H1 (cell line): Measurements from ENCODE around the gene CCR9. TPM values are rescaled to one million over a fixed set of nuclear protein-coding genes. Genes with fewer than 3 reads are reported as not detected.

Source experiments
- CTCF ChIA-PET: fragments of 300-600 bp; sonication (Branson Sonifier 250); formaldehyde crosslinking; loops from one replicate; lab custom pipeline; 2021; ENCODE audit not compliant: partially characterized antibody; lab: Charles Lee
- POLR2A ChIA-PET: fragments of 300-600 bp; sonication (Branson Sonifier 250); formaldehyde crosslinking; loops from one replicate; lab custom pipeline; 2021; ENCODE audit warnings: inconsistent platforms; ENCODE audit not compliant: partially characterized antibody; lab: Charles Lee
- DNase-seq, 2 experiments: peaks; one replicate each; pipeline versions ENCODE4 v3.0.0 to v3.0.0-alpha.2; 2010 to 2022; ENCODE audit warnings: low spot score in 2 of 2, low read depth in 1 of 2, mixed read lengths in 1 of 2
- FAIRE-seq: peaks from 2 replicates; lab custom pipeline; 2011; peaks lifted over from hg19 to GRCh38; lab: Jason Lieb, UNC
- H2AFZ ChIP-seq: 2 replicates; pipeline ENCODE4 v1.8.1; 2012; ENCODE audit warnings: low read length, inconsistent platforms
- H2AK5ac ChIP-seq: 2 replicates; pipeline ENCODE4 v1.6.1; 2013; ENCODE audit warnings: low read depth, low read length
- H2BK120ac ChIP-seq: replicated peaks from 2 replicates; pipeline ENCODE3; 2013; ENCODE audit warnings: low read depth, low read length, inconsistent platforms
- H2BK12ac ChIP-seq: 2 replicates; pipeline ENCODE4 v1.6.1; 2013; ENCODE audit warnings: low read depth, low read length
- H2BK15ac ChIP-seq: 2 replicates; pipeline ENCODE4 v1.6.1; 2013; ENCODE audit warnings: low read length
- H2BK20ac ChIP-seq: 2 replicates; pipeline ENCODE4 v1.6.1; 2013; ENCODE audit warnings: low read length
- H2BK5ac ChIP-seq: 2 replicates; pipeline ENCODE4 v1.6.1; 2013; ENCODE audit warnings: low read depth, low read length
- H3K14ac ChIP-seq: 2 replicates; pipeline ENCODE4 v1.6.1; 2013; ENCODE audit warnings: inconsistent platforms; ENCODE audit not compliant: insufficient read length
- H3K18ac ChIP-seq: 2 replicates; pipeline ENCODE4 v1.6.1; 2013; ENCODE audit warnings: low read length; ENCODE audit errors: extremely low read depth
- H3K23ac ChIP-seq: 2 replicates; pipeline ENCODE4 v1.6.1; 2013; ENCODE audit warnings: inconsistent platforms; ENCODE audit not compliant: insufficient read length
- H3K23me2 ChIP-seq: 2 replicates; pipeline ENCODE4 v1.6.1; 2013; ENCODE audit warnings: low read depth, low read length
- H3K27ac ChIP-seq: 2 replicates; pipeline ENCODE4 v1.6.1; 2011; ENCODE audit warnings: low read depth, low read length, inconsistent platforms
- H3K27me3 ChIP-seq, 4 experiments: replicated peaks in 1 of 4; 1 replicate in 1 of 4; 2 replicates in 3 of 4; pipeline versions ENCODE4 v1.6.1 to v1.8.1; 2011 to 2013; ENCODE audit warnings: low read length in 3 of 4, mild to moderate bottlenecking in 3 of 4, inconsistent platforms in 2 of 4, mixed read lengths in 2 of 4, moderate library complexity in 1 of 4; ENCODE audit not compliant: control insufficient read depth in 3 of 4, insufficient read depth in 3 of 4; ENCODE audit errors: extremely low read depth in 1 of 4
- H3K36me3 ChIP-seq, 4 experiments: 2 replicates each; pipeline versions ENCODE4 v1.6.1 to v1.8.1; 2011 to 2013; ENCODE audit warnings: mild to moderate bottlenecking in 4 of 4, low read length in 3 of 4, moderate library complexity in 2 of 4, control low read depth in 1 of 4, inconsistent platforms in 1 of 4; ENCODE audit not compliant: insufficient read depth in 4 of 4, control insufficient read depth in 2 of 4
- H3K4ac ChIP-seq: replicated peaks from 2 replicates; pipeline ENCODE3; 2013; ENCODE audit warnings: low read length, low read depth, mixed read lengths, inconsistent platforms; ENCODE audit not compliant: insufficient read length
- H3K4me1 ChIP-seq, 4 experiments: replicated peaks in 1 of 4; 1 replicate in 1 of 4; 2 replicates in 3 of 4; pipeline versions ENCODE4 v1.6.1 to v1.8.1; 2011 to 2013; ENCODE audit warnings: low read length in 3 of 4, inconsistent platforms in 2 of 4, mixed read lengths in 1 of 4; ENCODE audit not compliant: insufficient read depth in 4 of 4, control insufficient read depth in 3 of 4
- H3K4me2 ChIP-seq, 2 experiments: 2 replicates each; pipeline versions ENCODE4 v1.6.1 to v1.8.1; 2011 to 2013; ENCODE audit warnings: low read depth in 2 of 2, low read length in 2 of 2, control low read depth in 1 of 2, inconsistent platforms in 1 of 2, mild to moderate bottlenecking in 1 of 2; ENCODE audit not compliant: insufficient read depth in 1 of 2
- H3K4me3 ChIP-seq, 4 experiments: fragments of 200-600, 300-600 bp in 1 of 4; sonication (generic), shearing (Covaris generic), sonication (Bioruptor Twin) in 1 of 4; 2 replicates each; pipeline versions ENCODE4 v1.5.1 to v1.8.1; 2011 to 2016; ENCODE audit warnings: low read length in 4 of 4, low read depth in 3 of 4, control low read depth in 2 of 4, inconsistent platforms in 2 of 4, mild to moderate bottlenecking in 2 of 4, mixed read lengths in 1 of 4, moderate library complexity in 1 of 4; ENCODE audit not compliant: insufficient read depth in 2 of 4; ENCODE audit errors: extremely low read depth in 1 of 4
- H3K56ac ChIP-seq: replicated peaks from 2 replicates; pipeline ENCODE3; 2013; ENCODE audit warnings: low read depth, mild to moderate bottlenecking, mixed read lengths, low read length, inconsistent platforms; ENCODE audit not compliant: insufficient read length
- H3K79me1 ChIP-seq: 2 replicates; pipeline ENCODE4 v1.6.1; 2013; ENCODE audit warnings: low read depth, low read length, control low read depth
- H3K79me2 ChIP-seq, 2 experiments: 2 replicates each; pipeline versions ENCODE4 v1.6.1 to v1.8.1; 2012 to 2013; ENCODE audit warnings: low read length in 2 of 2, mild to moderate bottlenecking in 2 of 2, inconsistent platforms in 1 of 2; ENCODE audit not compliant: insufficient read depth in 2 of 2, control insufficient read depth in 1 of 2
- H3K9ac ChIP-seq, 4 experiments: replicated peaks in 1 of 4; 1 replicate in 1 of 4; 2 replicates in 3 of 4; pipeline versions ENCODE4 v1.6.1 to v1.8.1; 2011 to 2013; ENCODE audit warnings: low read depth in 3 of 4, low read length in 3 of 4, control low read depth in 2 of 4, mild to moderate bottlenecking in 2 of 4, moderate library complexity in 2 of 4, inconsistent platforms in 1 of 4; ENCODE audit errors: extremely low read depth in 1 of 4
- H3K9me3 ChIP-seq, 2 experiments: 2 replicates each; pipeline versions ENCODE4 v1.6.1 to v1.8.1; 2012 to 2013; ENCODE audit warnings: mild to moderate bottlenecking in 2 of 2, moderate library complexity in 2 of 2, control low read depth in 1 of 2, inconsistent platforms in 1 of 2, low read depth in 1 of 2, low read length in 1 of 2, mixed read lengths in 1 of 2; ENCODE audit not compliant: insufficient read depth in 2 of 2
- H4K20me1 ChIP-seq, 2 experiments: replicated peaks in 1 of 2; 2 replicates each; pipeline versions ENCODE3 to v1.8.1; 2011 to 2013; ENCODE audit warnings: inconsistent platforms in 2 of 2, low read length in 2 of 2, mild to moderate bottlenecking in 1 of 2; ENCODE audit not compliant: insufficient read depth in 2 of 2, control insufficient read depth in 1 of 2
- H4K5ac ChIP-seq: 2 replicates; pipeline ENCODE4 v1.6.1; 2013; ENCODE audit warnings: low read length, low read depth, mixed read lengths, inconsistent platforms; ENCODE audit not compliant: insufficient read length
- H4K8ac ChIP-seq: 2 replicates; pipeline ENCODE4 v1.8.0; 2013; ENCODE audit warnings: mild to moderate bottlenecking, moderate library complexity, low read length, inconsistent platforms; ENCODE audit not compliant: insufficient read depth; ENCODE audit errors: extremely low read depth
- H4K91ac ChIP-seq: replicated peaks from 2 replicates; pipeline ENCODE3; 2013; ENCODE audit warnings: low read length, mixed read lengths, inconsistent platforms; ENCODE audit not compliant: insufficient read length
- CREB1 ChIP-seq: IDR thresholded peaks from 2 replicates; pipeline ENCODE4 v1.6.1; 2012; ENCODE audit warnings: inconsistent platforms
- EP300 ChIP-seq, 2 experiments: IDR thresholded peaks; 1 replicate in 1 of 2; 2 replicates in 1 of 2; pipeline ENCODE4 v1.6.1; 2011 to 2012; ENCODE audit warnings: low read depth in 2 of 2, low read length in 2 of 2, mild to moderate bottlenecking in 2 of 2, borderline replicate concordance in 1 of 2, inconsistent platforms in 1 of 2, moderate library complexity in 1 of 2
- GABPA ChIP-seq: IDR thresholded peaks from 2 replicates; pipeline ENCODE4 v1.6.1; 2011; ENCODE audit warnings: mild to moderate bottlenecking, low read length, moderate library complexity, borderline replicate concordance; ENCODE audit not compliant: insufficient read depth
- HDAC2 ChIP-seq, 2 experiments: fragments of 300-600 bp in 1 of 2; sonication (generic) in 1 of 2; IDR thresholded peaks; 2 replicates each; pipeline ENCODE4 v1.6.1; 2011 to 2012; ENCODE audit warnings: low read depth in 2 of 2, low read length in 2 of 2, mild to moderate bottlenecking in 2 of 2, moderate library complexity in 2 of 2, borderline replicate concordance in 1 of 2, inconsistent platforms in 1 of 2
- POLR2A ChIP-seq, 2 experiments: IDR thresholded peaks; 1 replicate in 1 of 2; 2 replicates in 1 of 2; pipeline ENCODE4 v1.6.1; 2011; ENCODE audit warnings: low read depth in 2 of 2, low read length in 2 of 2, mild to moderate bottlenecking in 2 of 2; ENCODE audit errors: control extremely low read depth in 1 of 2
- RNF2 ChIP-seq: fragments of 200-900, 300-1000 bp; sonication (generic); IDR thresholded peaks from 2 replicates; pipeline ENCODE4 v1.7.1; 2016; ENCODE audit warnings: borderline replicate concordance, low read depth, mild to moderate bottlenecking, antibody characterized with exemption, low read length; ENCODE audit not compliant: poor library complexity, severe bottlenecking; ENCODE audit errors: missing control alignments
- SIRT6 ChIP-seq: IDR thresholded peaks from one replicate; pipeline ENCODE4 v1.7.1; 2012; ENCODE audit warnings: low read length, inconsistent platforms
- SP2 ChIP-seq: IDR thresholded peaks from 2 replicates; pipeline ENCODE4 v1.6.1; 2012; ENCODE audit warnings: mild to moderate bottlenecking, low read length, inconsistent platforms
- SP4 ChIP-seq: IDR thresholded peaks from 2 replicates; pipeline ENCODE4 v1.6.1; 2012; ENCODE audit warnings: low read length, inconsistent platforms
- TEAD4 ChIP-seq: IDR thresholded peaks from 2 replicates; pipeline ENCODE4 v1.6.1; 2012; ENCODE audit warnings: low read depth, low read length, inconsistent platforms, mixed read lengths
- ZNF274 ChIP-seq: IDR thresholded peaks from 2 replicates; pipeline ENCODE4 v1.7.0; 2012; ENCODE audit warnings: low read length, borderline replicate concordance; ENCODE audit errors: extremely low read depth
- WGBS, 2 experiments: shearing (Covaris generic) in 1 of 2; methylation state at CpG; one replicate each; pipeline versions ENCODE4 v1.1.6 to v1.1.7; 2013 to 2015; ENCODE audit warnings: low lambda C conversion rate in 2 of 2, mixed read lengths in 2 of 2, inconsistent platforms in 1 of 2, low coverage in 1 of 2, missing lambda C conversion rate in 1 of 2; ENCODE audit not compliant: insufficient replicate concordance in 2 of 2, insufficient coverage in 1 of 2, insufficient read length in 1 of 2; ENCODE audit errors: extremely low coverage in 1 of 2, missing lambda C conversion rate in 1 of 2; 5-methylcytosine and 5-hydroxymethylcytosine counted together
- polyA plus RNA-seq, 7 experiments: library from polyadenylated mRNA; depleted of rRNA in 3 of 7; stranded (reverse) in 5 of 7; unstranded in 2 of 7; fragments of >200 nt in 5 of 7; fragments of 200-250 nt in 2 of 7; gene quantifications; 1 replicate in 5 of 7; 2 replicates in 1 of 7; 4 replicates in 1 of 7; pipeline versions ENCODE4 v1.2.1 to v1.2.3, GENCODE V29; 2011 to 2013; ENCODE audit warnings: missing spikeins in 2 of 7, mixed read lengths in 2 of 7
- total RNA-seq: library from RNA; stranded (reverse); fragmentation: NEBNext Ultra II Directional; extraction: Animal tissue kit (Norgen Biotek cat#: 25700); gene quantifications from 2 replicates; pipeline ENCODE4 v1.2.1, GENCODE V29; 2021
- TF ChIP-seq, protein P1 (sequence below), 3 experiments: IDR thresholded peaks; 1 replicate in 2 of 3; 2 replicates in 1 of 3; pipeline versions ENCODE4 v1.5.1 to v1.6.1; 2011; ENCODE audit warnings: low read length in 3 of 3, mild to moderate bottlenecking in 3 of 3, inconsistent platforms in 2 of 3, low read depth in 1 of 3, moderate library complexity in 1 of 3; ENCODE audit not compliant: insufficient read depth in 1 of 3; ENCODE audit errors: control extremely low read depth in 1 of 3

Gene CCR9
- total and polyA plus RNA-seq, 2 of the 8 experiments (the other 6 are each of a cell fraction or from before 2014, with no cell fraction given) = not detected

DNA sequence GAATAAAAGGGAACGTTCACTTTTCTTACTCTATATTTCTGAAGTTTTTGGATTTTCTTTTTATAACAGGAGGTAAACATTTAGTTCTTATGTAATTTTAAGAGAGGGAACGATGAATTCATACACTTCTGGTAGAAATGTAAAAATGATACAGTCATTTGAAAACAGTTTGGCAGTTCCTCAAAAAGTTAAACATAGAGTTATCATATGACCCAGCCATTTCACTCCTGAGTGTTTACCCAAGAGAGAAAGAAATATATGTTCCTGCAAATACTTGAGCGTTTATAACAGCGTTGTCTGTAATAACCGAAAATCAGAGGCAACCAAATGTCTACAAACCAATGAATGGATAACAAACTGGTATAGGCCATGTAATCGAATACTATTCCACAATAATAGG is 20.8 kb upstream of the CCR9 start:
- H2BK15ac ChIP-seq = no peak overlapping the region
- no peak overlapping the region for H2BK5ac ChIP-seq
- no peak overlapping the region for H2AFZ ChIP-seq
- no peak overlapping the region for H2BK12ac ChIP-seq
- H3K9me3 ChIP-seq = no peaks in the 10 kb centered on the region
- no peak overlapping the region for H2BK120ac ChIP-seq
- no peak overlapping the region for H3K4me2 ChIP-seq
- no peak overlapping the region for H2AK5ac ChIP-seq
- H3K79me2 ChIP-seq = no peaks in the 10 kb centered on the region
- H3K27me3 ChIP-seq = no peaks in the 10 kb centered on the region
- H4K91ac ChIP-seq = no peak overlapping the region
- no peak overlapping the region for H3K14ac ChIP-seq
- no peaks in the 10 kb centered on the region for H3K4me1 ChIP-seq
- no peak overlapping the region for H3K27ac ChIP-seq
- CTCF ChIA-PET = interaction anchor here (1.2 kb wide), 1 partner anchor 103 kb away, joined by 3 read pairs; no protein-coding TSS in a partner anchor
- H4K20me1 ChIP-seq = no peaks in the 10 kb centered on the region
- 83% methylated on average over 6 of the region's 6 CpGs; no CpG with 5 or more reads in 1 of the 2 experiments for WGBS, 2 experiments
- no peak overlapping the region for H4K5ac ChIP-seq
- H3K4me3 ChIP-seq = no peak overlapping the region
- H3K79me1 ChIP-seq = no peaks in the 10 kb centered on the region
- H3K23me2 ChIP-seq = no peaks in the 10 kb centered on the region
- no peak overlapping the region for H3K18ac ChIP-seq
- FAIRE-seq (no peak), DNase-seq (no peak)
- H3K36me3 ChIP-seq = no peaks in the 10 kb centered on the region
- H3K56ac ChIP-seq = no peak overlapping the region
- H3K4ac ChIP-seq = no peak overlapping the region
- H3K23ac ChIP-seq = no peak overlapping the region
- TF ChIP-seq HDAC2 (IDR thresholded peaks at IDR 0.05; ENCODE audit: borderline replicate concordance in 1 of 2, low read depth in 2 of 2, low read length in 2 of 2) (no peak), GABPA (no peak), SIRT6 (no peak), RNF2 (no peak), POLR2A (IDR thresholded peaks at IDR 0.05; ENCODE audit: control extremely low read depth in 1 of 2, low read depth in 2 of 2, low read length in 2 of 2) (no peak), TEAD4 (no peak), ZNF274 (no peak), CREB1 (no peak), SP4 (no peak), SP2 (no peak), EP300 (IDR thresholded peaks at IDR 0.05; ENCODE audit: borderline replicate concordance in 1 of 2, low read depth in 2 of 2, low read length in 2 of 2) (no peak)
- TF ChIP-seq, protein P1, sequence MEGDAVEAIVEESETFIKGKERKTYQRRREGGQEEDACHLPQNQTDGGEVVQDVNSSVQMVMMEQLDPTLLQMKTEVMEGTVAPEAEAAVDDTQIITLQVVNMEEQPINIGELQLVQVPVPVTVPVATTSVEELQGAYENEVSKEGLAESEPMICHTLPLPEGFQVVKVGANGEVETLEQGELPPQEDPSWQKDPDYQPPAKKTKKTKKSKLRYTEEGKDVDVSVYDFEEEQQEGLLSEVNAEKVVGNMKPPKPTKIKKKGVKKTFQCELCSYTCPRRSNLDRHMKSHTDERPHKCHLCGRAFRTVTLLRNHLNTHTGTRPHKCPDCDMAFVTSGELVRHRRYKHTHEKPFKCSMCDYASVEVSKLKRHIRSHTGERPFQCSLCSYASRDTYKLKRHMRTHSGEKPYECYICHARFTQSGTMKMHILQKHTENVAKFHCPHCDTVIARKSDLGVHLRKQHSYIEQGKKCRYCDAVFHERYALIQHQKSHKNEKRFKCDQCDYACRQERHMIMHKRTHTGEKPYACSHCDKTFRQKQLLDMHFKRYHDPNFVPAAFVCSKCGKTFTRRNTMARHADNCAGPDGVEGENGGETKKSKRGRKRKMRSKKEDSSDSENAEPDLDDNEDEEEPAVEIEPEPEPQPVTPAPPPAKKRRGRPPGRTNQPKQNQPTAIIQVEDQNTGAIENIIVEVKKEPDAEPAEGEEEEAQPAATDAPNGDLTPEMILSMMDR (IDR thresholded peaks at IDR 0.05; ENCODE audit: control extremely low read depth in 1 of 3, insufficient read depth in 1 of 3, low read depth in 1 of 3, low read length in 3 of 3) = no peak
- POLR2A ChIA-PET = no interaction called here
- H3K9ac ChIP-seq = no peak overlapping the region
- no peak overlapping the region for H2BK20ac ChIP-seq
- no peak overlapping the region for H4K8ac ChIP-seq
